Measurements from ENCODE around the gene C1orf21.

Gene C1orf21

GRCh38 chr1:184487531-184488193 is 100.8 kb downstream of the C1orf21 start:
- in situ Hi-C loops (cut with MboI; ENCODE audit: low pct_unique_long_range_greater_than_20kb, low sequenced_read_pairs, unreplicated experiment) = no loop called here
- TF ChIP-seq, protein P1, sequence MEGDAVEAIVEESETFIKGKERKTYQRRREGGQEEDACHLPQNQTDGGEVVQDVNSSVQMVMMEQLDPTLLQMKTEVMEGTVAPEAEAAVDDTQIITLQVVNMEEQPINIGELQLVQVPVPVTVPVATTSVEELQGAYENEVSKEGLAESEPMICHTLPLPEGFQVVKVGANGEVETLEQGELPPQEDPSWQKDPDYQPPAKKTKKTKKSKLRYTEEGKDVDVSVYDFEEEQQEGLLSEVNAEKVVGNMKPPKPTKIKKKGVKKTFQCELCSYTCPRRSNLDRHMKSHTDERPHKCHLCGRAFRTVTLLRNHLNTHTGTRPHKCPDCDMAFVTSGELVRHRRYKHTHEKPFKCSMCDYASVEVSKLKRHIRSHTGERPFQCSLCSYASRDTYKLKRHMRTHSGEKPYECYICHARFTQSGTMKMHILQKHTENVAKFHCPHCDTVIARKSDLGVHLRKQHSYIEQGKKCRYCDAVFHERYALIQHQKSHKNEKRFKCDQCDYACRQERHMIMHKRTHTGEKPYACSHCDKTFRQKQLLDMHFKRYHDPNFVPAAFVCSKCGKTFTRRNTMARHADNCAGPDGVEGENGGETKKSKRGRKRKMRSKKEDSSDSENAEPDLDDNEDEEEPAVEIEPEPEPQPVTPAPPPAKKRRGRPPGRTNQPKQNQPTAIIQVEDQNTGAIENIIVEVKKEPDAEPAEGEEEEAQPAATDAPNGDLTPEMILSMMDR (IDR thresholded peaks at IDR 0.05; ENCODE audit: extremely low read depth, insufficient read depth, missing control alignments) = no peak
- DNase-seq (ENCODE audit: low spot score) = no peak

GRCh38 chr1:184489908-184490307 is 103.1 kb downstream of the C1orf21 start:
- in situ Hi-C loops (cut with MboI; ENCODE audit: low pct_unique_long_range_greater_than_20kb, low sequenced_read_pairs, unreplicated experiment) = no loop called here
- TF ChIP-seq, protein P1 (IDR thresholded peaks at IDR 0.05; ENCODE audit: extremely low read depth, insufficient read depth, missing control alignments) = no peak
- DNase-seq (ENCODE audit: low spot score) = no peak

GRCh38 chr1:184492536-184492935 is 105.7 kb downstream of the C1orf21 start:
- TF ChIP-seq, protein P1 (IDR thresholded peaks at IDR 0.05; ENCODE audit: extremely low read depth, insufficient read depth, missing control alignments) = no peak
- DNase-seq (ENCODE audit: low spot score) = no peak
- in situ Hi-C loops (cut with MboI; ENCODE audit: low pct_unique_long_range_greater_than_20kb, low sequenced_read_pairs, unreplicated experiment) = no loop called here

DNA sequence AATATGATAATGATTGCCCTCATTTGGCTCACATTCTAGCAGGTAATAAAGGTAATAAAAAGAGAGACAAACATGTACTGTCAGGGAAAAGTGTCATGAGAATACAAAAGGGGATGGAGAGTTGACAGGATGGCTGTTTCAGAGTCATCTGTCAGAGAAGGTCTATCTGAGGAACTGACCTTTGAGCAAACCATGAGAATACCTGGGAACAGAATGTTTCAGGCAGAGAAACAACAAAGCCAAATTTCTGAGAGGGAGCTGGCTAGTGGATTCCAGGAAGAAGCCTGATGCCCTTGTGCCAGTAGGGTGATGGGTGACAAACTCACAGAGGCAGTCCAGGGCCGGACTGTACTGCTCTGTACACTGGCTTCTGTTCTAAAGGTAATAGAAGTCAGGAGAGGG is 107.2 kb downstream of the C1orf21 start:
- DNase-seq (ENCODE audit: low spot score) = no peak
- TF ChIP-seq, protein P1 (IDR thresholded peaks at IDR 0.05; ENCODE audit: extremely low read depth, insufficient read depth, missing control alignments) = no peak
- in situ Hi-C loops (cut with MboI; ENCODE audit: low pct_unique_long_range_greater_than_20kb, low sequenced_read_pairs, unreplicated experiment) = no loop called here

GRCh38 chr1:184494929-184495328 is 108.1 kb downstream of the C1orf21 start:
- peak; percentile 22 for DNase-seq (ENCODE audit: low spot score)
- in situ Hi-C loops (cut with MboI; ENCODE audit: low pct_unique_long_range_greater_than_20kb, low sequenced_read_pairs, unreplicated experiment) = no loop called here
- TF ChIP-seq, protein P1 (IDR thresholded peaks at IDR 0.05; ENCODE audit: extremely low read depth, insufficient read depth, missing control alignments) = no peak

DNA sequence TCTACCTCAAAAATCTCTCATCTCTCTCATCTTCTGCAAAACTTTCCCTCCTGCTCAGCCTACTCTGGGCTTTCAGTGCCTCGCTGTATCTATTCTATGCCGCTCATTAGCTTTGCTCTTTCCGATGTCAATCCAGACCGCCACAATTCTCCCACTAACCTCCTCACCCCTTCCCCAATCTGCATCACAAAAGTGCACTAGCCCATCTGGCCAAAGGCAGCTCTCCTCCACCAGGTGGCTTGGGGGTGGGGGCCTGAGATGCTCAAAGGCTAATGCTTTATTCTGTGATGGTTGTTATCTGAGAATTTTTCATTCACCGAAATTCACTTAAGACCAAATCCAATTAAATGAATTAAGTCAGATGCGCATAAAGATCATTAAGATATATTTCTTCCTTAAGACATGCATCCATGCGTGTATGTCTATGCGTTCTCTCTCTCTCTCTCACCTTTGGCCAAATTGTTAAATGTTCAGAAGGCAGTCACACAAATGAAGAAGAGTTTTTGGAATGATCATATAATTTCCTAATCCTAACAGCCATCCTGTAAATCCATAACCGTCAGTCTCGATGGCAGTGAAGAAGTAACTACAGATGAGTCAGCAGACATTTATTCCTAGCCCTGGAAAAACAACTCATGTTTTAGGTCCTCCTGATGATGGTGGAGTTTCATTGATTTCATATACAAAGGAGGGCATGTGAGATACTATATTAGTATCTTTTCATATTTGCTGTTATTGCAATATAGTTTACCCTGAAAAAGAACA is 111.3 kb downstream of the C1orf21 start:
- TF ChIP-seq, protein P1 (IDR thresholded peaks at IDR 0.05; ENCODE audit: extremely low read depth, insufficient read depth, missing control alignments) = no peak
- in situ Hi-C loops (cut with MboI; ENCODE audit: low pct_unique_long_range_greater_than_20kb, low sequenced_read_pairs, unreplicated experiment) = no loop called here
- DNase-seq (ENCODE audit: low spot score) = no peak
